DND-41 (cell line): ENCODE results near the gene LETM1.
A peak's percentile ranks its signal among the peaks of the same experiment; 100 is the strongest.
"Not testable (repeated sequence)": the region's sequence is repeated elsewhere in the genome, so short reads cannot be mapped to it uniquely, and the experiment has no call there.

Experiments used
- ATAC-seq: fragments of 200-7000 bp; cut with Tn5 transposase; 3 replicates; pipeline ENCODE4 v1.9.1; 2021; ENCODE audit warnings: low read depth; ENCODE audit not compliant: insufficient read depth
- DNase-seq: peaks from one replicate; pipeline ENCODE4 v3.0.0-alpha.2; 2020
- H2AFZ ChIP-seq: 2 replicates; pipeline ENCODE4 v1.6.0; 2012; ENCODE audit warnings: low read depth, low read length
- H3K27ac ChIP-seq: 2 replicates; pipeline ENCODE4 v1.5.1; 2012; ENCODE audit warnings: low read length, inconsistent platforms
- H3K27me3 ChIP-seq: fragments of 200-600 bp; sonication (generic); 2 replicates; pipeline ENCODE4 v1.6.0; 2012; ENCODE audit warnings: low read length, mild to moderate bottlenecking, inconsistent platforms; ENCODE audit not compliant: insufficient read depth, poor library complexity
- H3K36me3 ChIP-seq: 2 replicates; pipeline ENCODE4 v1.5.1; 2012; ENCODE audit warnings: low read length, inconsistent platforms; ENCODE audit not compliant: insufficient read depth
- H3K4me1 ChIP-seq: 2 replicates; pipeline ENCODE4 v1.5.1; 2012; ENCODE audit warnings: mild to moderate bottlenecking, low read length; ENCODE audit not compliant: insufficient read depth
- H3K4me2 ChIP-seq: 2 replicates; pipeline ENCODE4 v1.6.0; 2012; ENCODE audit warnings: mild to moderate bottlenecking, moderate library complexity, low read length, inconsistent platforms; ENCODE audit not compliant: insufficient read depth
- H3K4me3 ChIP-seq, 2 experiments: fragments of 200-600 bp in 1 of 2; shearing (Covaris generic) in 1 of 2; 2 replicates each; pipeline ENCODE4 v1.5.1; 2012 to 2016; ENCODE audit warnings: inconsistent platforms in 2 of 2, low read length in 2 of 2, mild to moderate bottlenecking in 2 of 2, low read depth in 1 of 2, moderate library complexity in 1 of 2
- H3K79me2 ChIP-seq: 2 replicates; pipeline ENCODE4 v1.6.0; 2012; ENCODE audit warnings: low read length, inconsistent platforms; ENCODE audit not compliant: insufficient read depth
- H3K9ac ChIP-seq: 2 replicates; pipeline ENCODE4 v1.6.0; 2012; ENCODE audit warnings: low read depth, mild to moderate bottlenecking, inconsistent platforms, low read length, moderate library complexity
- H3K9me3 ChIP-seq: 2 replicates; pipeline ENCODE4 v1.5.1; 2012; ENCODE audit warnings: low read length, moderate library complexity, mild to moderate bottlenecking, inconsistent platforms; ENCODE audit not compliant: insufficient read depth, severe bottlenecking
- H4K20me1 ChIP-seq: 2 replicates; pipeline ENCODE4 v1.6.0; 2012; ENCODE audit warnings: low read length; ENCODE audit not compliant: insufficient read depth
- CTCF ChIP-seq: IDR thresholded peaks from 2 replicates; pipeline ENCODE4 v1.5.1; 2012; ENCODE audit warnings: borderline replicate concordance, low read length, moderate library complexity, mild to moderate bottlenecking; ENCODE audit not compliant: poor library complexity, severe bottlenecking; ENCODE audit errors: extremely low read depth
- EZH2 ChIP-seq: IDR thresholded peaks from 3 replicates; pipeline ENCODE4 v1.6.1; 2012; ENCODE audit warnings: borderline replicate concordance, low read depth, mild to moderate bottlenecking, moderate library complexity, low read length, inconsistent platforms; ENCODE audit not compliant: severe bottlenecking

LETM1 gene

GRCh38 chr4:1836650-1837049 is 19.3 kb downstream of the LETM1 start:
- H3K27me3 ChIP-seq, result no peaks in the 10 kb centered on the region
- no peak overlapping the region for H3K27ac ChIP-seq
- no peak overlapping the region for H3K9ac ChIP-seq
- TF ChIP-seq EZH2, result no peak
- TF ChIP-seq CTCF, result no peak
- peaks cover 87% of the 10 kb centered on the region for H3K36me3 ChIP-seq
- no peak overlapping the region for H3K4me3 ChIP-seq
- no peak overlapping the region for H3K4me2 ChIP-seq
- H3K79me2 ChIP-seq, result peaks cover 38% of the 10 kb centered on the region
- H2AFZ ChIP-seq, result no peak overlapping the region
- H3K4me1 ChIP-seq, result peaks cover 36% of the 10 kb centered on the region
- no peak for ATAC-seq
- no peaks in the 10 kb centered on the region for H3K9me3 ChIP-seq
- H4K20me1 ChIP-seq, result peaks cover 12% of the 10 kb centered on the region; the same call in 1 of the 2 replicates
- no peak for DNase-seq

GRCh38 chr4:1835836-1836235 is 20.1 kb downstream of the LETM1 start:
- H2AFZ ChIP-seq, H3K9ac ChIP-seq, H3K4me3 ChIP-seq, H3K27me3 ChIP-seq, H4K20me1 ChIP-seq, DNase-seq, H3K9me3 ChIP-seq, H3K4me2 ChIP-seq, ATAC-seq: not testable (repeated sequence)
- H3K4me1 ChIP-seq, result peaks cover 41% of the 10 kb centered on the region
- H3K79me2 ChIP-seq, result peaks cover 33% of the 10 kb centered on the region
- H3K27ac ChIP-seq, result peak overlapping the region; percentile 52; the same call in 1 of the 2 replicates
- peaks cover 87% of the 10 kb centered on the region for H3K36me3 ChIP-seq

- Histone ChIP-seq H3K27ac (peak overlapping the region; percentile 99), H3K4me3 (no peak overlapping the region), H3K9me3 (no peaks in the 10 kb centered on the region), H3K36me3 (peaks cover 79% of the 10 kb centered on the region), H3K4me2 (no peak overlapping the region), H3K4me1 (peaks cover 58% of the 10 kb centered on the region), H2AFZ (no peak overlapping the region), H4K20me1 (peaks cover 2% of the 10 kb centered on the region; the same call in 1 of the 2 replicates), H3K79me2 (peaks cover 22% of the 10 kb centered on the region), H3K27me3 (no peaks in the 10 kb centered on the region), H3K9ac (peak overlapping the region; percentile 4; the same call in 1 of the 2 replicates)
- ATAC-seq (no peak), DNase-seq (peak; percentile 53)
- TF ChIP-seq EZH2 (no peak), CTCF (no peak)
These were observed 21.7 kb downstream of the LETM1 start for GRCh38 chr4:1834047-1834775.

- Histone ChIP-seq H3K27ac (peak overlapping the region; percentile 99), H3K36me3 (peaks cover 72% of the 10 kb centered on the region)
These were observed 22.5 kb downstream of the LETM1 start for GRCh38 chr4:1833307-1834046.

More at GRCh38 chr4:1833307-1834046, 22.5 kb downstream of the LETM1 start:
- Histone ChIP-seq H2AFZ (no peak overlapping the region), H3K4me2 (no peak overlapping the region), H3K4me3 (no peak overlapping the region), H3K27me3 (no peaks in the 10 kb centered on the region), H3K79me2 (peaks cover 18% of the 10 kb centered on the region), H4K20me1 (no peaks in the 10 kb centered on the region), H3K4me1 (peaks cover 59% of the 10 kb centered on the region), H3K9ac (0 out of 2 replicates have a peak overlapping the region, but pooled peaks have one; percentile 9), H3K9me3 (no peaks in the 10 kb centered on the region)
- DNase-seq (no peak), ATAC-seq (no peak)
- TF ChIP-seq EZH2 (no peak), CTCF (no peak)
